ENCODE measurements around the gene CELF1.

Gene CELF1

GRCh38 chr11:47498149-47498548 lies 54.8 kb downstream of the CELF1 start:
- TF ChIP-seq ZBTB7A (IDR thresholded peaks at IDR 0.05; ENCODE audit: low read depth) (no peak), NFIC (IDR thresholded peaks at IDR 0.05) (no peak), MAX (IDR thresholded peaks at IDR 0.05) (no peak), CEBPB (IDR thresholded peaks at IDR 0.05) (no peak), TEAD4 (IDR thresholded peaks at IDR 0.05) (no peak), YY1 (IDR thresholded peaks at IDR 0.05; ENCODE audit: low read depth) (no peak), FOXM1 (IDR thresholded peaks at IDR 0.05; ENCODE audit: borderline replicate concordance, low read depth) (no peak), EP300 (IDR thresholded peaks at IDR 0.05; ENCODE audit: borderline replicate concordance) (no peak), USF1 (IDR thresholded peaks at IDR 0.05) (no peak), CREB1 (IDR thresholded peaks at IDR 0.05; ENCODE audit: low read depth) (no peak), TAF1 (IDR thresholded peaks at IDR 0.05; ENCODE audit: low read depth) (no peak), RAD21 (IDR thresholded peaks at IDR 0.05; ENCODE audit: low read depth) (no peak), EGR1 (IDR thresholded peaks at IDR 0.05) (no peak), TCF12 (IDR thresholded peaks at IDR 0.05; ENCODE audit: low read depth) (no peak)
- TF ChIP-seq, protein P1, sequence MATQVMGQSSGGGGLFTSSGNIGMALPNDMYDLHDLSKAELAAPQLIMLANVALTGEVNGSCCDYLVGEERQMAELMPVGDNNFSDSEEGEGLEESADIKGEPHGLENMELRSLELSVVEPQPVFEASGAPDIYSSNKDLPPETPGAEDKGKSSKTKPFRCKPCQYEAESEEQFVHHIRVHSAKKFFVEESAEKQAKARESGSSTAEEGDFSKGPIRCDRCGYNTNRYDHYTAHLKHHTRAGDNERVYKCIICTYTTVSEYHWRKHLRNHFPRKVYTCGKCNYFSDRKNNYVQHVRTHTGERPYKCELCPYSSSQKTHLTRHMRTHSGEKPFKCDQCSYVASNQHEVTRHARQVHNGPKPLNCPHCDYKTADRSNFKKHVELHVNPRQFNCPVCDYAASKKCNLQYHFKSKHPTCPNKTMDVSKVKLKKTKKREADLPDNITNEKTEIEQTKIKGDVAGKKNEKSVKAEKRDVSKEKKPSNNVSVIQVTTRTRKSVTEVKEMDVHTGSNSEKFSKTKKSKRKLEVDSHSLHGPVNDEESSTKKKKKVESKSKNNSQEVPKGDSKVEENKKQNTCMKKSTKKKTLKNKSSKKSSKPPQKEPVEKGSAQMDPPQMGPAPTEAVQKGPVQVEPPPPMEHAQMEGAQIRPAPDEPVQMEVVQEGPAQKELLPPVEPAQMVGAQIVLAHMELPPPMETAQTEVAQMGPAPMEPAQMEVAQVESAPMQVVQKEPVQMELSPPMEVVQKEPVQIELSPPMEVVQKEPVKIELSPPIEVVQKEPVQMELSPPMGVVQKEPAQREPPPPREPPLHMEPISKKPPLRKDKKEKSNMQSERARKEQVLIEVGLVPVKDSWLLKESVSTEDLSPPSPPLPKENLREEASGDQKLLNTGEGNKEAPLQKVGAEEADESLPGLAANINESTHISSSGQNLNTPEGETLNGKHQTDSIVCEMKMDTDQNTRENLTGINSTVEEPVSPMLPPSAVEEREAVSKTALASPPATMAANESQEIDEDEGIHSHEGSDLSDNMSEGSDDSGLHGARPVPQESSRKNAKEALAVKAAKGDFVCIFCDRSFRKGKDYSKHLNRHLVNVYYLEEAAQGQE (IDR thresholded peaks at IDR 0.05; ENCODE audit: low read depth), result no peak

- no peak for TF ChIP-seq MAX (IDR thresholded peaks at IDR 0.05)
- no peak for TF ChIP-seq TEAD4 (IDR thresholded peaks at IDR 0.05)
- no peak for TF ChIP-seq RAD21 (IDR thresholded peaks at IDR 0.05; ENCODE audit: low read depth)
- no peak for TF ChIP-seq USF1 (IDR thresholded peaks at IDR 0.05)
- no peak for TF ChIP-seq NFIC (IDR thresholded peaks at IDR 0.05)
- no peak for TF ChIP-seq YY1 (IDR thresholded peaks at IDR 0.05; ENCODE audit: low read depth)
- TF ChIP-seq EP300 (IDR thresholded peaks at IDR 0.05; ENCODE audit: borderline replicate concordance), result no peak
- TF ChIP-seq ZBTB7A (IDR thresholded peaks at IDR 0.05; ENCODE audit: low read depth), result no peak
- no peak for TF ChIP-seq TAF1 (IDR thresholded peaks at IDR 0.05; ENCODE audit: low read depth)
- TF ChIP-seq FOXM1 (IDR thresholded peaks at IDR 0.05; ENCODE audit: borderline replicate concordance, low read depth), result no peak
- TF ChIP-seq TCF12 (IDR thresholded peaks at IDR 0.05; ENCODE audit: low read depth), result no peak
- TF ChIP-seq CEBPB (IDR thresholded peaks at IDR 0.05), result no peak
- TF ChIP-seq EGR1 (IDR thresholded peaks at IDR 0.05), result no peak
- TF ChIP-seq, protein P1 (IDR thresholded peaks at IDR 0.05; ENCODE audit: low read depth), result no peak
- no peak for TF ChIP-seq CREB1 (IDR thresholded peaks at IDR 0.05; ENCODE audit: low read depth)
Observed at GRCh38 chr11:47496808-47497207, 56.1 kb downstream of the CELF1 start.

DNA sequence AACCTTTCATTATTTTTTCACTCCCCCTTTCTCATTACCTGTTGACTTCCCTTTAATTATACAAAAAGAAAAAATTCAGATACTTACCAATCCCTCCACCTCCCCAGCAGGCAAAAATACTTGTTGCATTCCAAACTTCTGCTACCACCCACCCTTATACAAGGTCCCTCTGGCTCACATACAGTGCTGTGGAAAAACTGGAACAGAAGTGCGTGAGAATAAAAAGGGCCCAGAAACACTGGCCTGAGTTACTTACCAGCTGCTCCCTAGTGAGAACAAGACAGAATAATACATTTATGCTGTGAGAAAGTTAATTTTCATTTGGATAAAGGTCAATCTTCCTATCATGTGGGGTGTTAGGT lies 57.1 kb downstream of the CELF1 start:
- TF ChIP-seq MAX (IDR thresholded peaks at IDR 0.05), result no peak
- TF ChIP-seq EGR1 (IDR thresholded peaks at IDR 0.05), result no peak
- TF ChIP-seq YY1 (IDR thresholded peaks at IDR 0.05; ENCODE audit: low read depth), result no peak
- no peak for TF ChIP-seq USF1 (IDR thresholded peaks at IDR 0.05)
- TF ChIP-seq ZBTB7A (IDR thresholded peaks at IDR 0.05; ENCODE audit: low read depth), result no peak
- TF ChIP-seq CREB1 (IDR thresholded peaks at IDR 0.05; ENCODE audit: low read depth), result no peak
- TF ChIP-seq EP300 (IDR thresholded peaks at IDR 0.05; ENCODE audit: borderline replicate concordance), result no peak
- no peak for TF ChIP-seq CEBPB (IDR thresholded peaks at IDR 0.05)
- no peak for TF ChIP-seq NFIC (IDR thresholded peaks at IDR 0.05)
- TF ChIP-seq, protein P1 (IDR thresholded peaks at IDR 0.05; ENCODE audit: low read depth), result no peak
- TF ChIP-seq FOXM1 (IDR thresholded peaks at IDR 0.05; ENCODE audit: borderline replicate concordance, low read depth), result no peak
- TF ChIP-seq TCF12 (IDR thresholded peaks at IDR 0.05; ENCODE audit: low read depth), result no peak
- no peak for TF ChIP-seq RAD21 (IDR thresholded peaks at IDR 0.05; ENCODE audit: low read depth)
- TF ChIP-seq TAF1 (IDR thresholded peaks at IDR 0.05; ENCODE audit: low read depth), result no peak
- TF ChIP-seq TEAD4 (IDR thresholded peaks at IDR 0.05), result no peak

All from Ishikawa (cell line).